Measurements from ENCODE around the gene POPDC3. TPM values are rescaled to one million over a fixed set of nuclear protein-coding genes. Genes with fewer than 3 reads are reported as not detected.

POPDC3 gene
- total RNA-seq, 1 experiment from 2014 or later = 0.62 TPM

- ChIA-PET POLR2A (ENCODE audit: low non-redundant PET) (no interaction called here), CTCF (no interaction called here)
- no peaks in the 10 kb centered on the region for H3K9me3 ChIP-seq (ENCODE audit: low read depth, low read length, poor library complexity, severe bottlenecking)
- H3K4me3 ChIP-seq (ENCODE audit: low read depth, low read length, poor library complexity, severe bottlenecking) = no peak overlapping the region
- intact Hi-C loops (cut with micrococcal nuclease; ENCODE audit: unreplicated experiment) = no loop called here
- DNase-seq (ENCODE audit: low spot score) = no peak
- no peaks in the 10 kb centered on the region for H3K4me1 ChIP-seq (ENCODE audit: insufficient read depth, low read length, poor library complexity, severe bottlenecking)
- BruUV-seq (replicated peaks) = no TSS peak
- TF ChIP-seq, protein P1, sequence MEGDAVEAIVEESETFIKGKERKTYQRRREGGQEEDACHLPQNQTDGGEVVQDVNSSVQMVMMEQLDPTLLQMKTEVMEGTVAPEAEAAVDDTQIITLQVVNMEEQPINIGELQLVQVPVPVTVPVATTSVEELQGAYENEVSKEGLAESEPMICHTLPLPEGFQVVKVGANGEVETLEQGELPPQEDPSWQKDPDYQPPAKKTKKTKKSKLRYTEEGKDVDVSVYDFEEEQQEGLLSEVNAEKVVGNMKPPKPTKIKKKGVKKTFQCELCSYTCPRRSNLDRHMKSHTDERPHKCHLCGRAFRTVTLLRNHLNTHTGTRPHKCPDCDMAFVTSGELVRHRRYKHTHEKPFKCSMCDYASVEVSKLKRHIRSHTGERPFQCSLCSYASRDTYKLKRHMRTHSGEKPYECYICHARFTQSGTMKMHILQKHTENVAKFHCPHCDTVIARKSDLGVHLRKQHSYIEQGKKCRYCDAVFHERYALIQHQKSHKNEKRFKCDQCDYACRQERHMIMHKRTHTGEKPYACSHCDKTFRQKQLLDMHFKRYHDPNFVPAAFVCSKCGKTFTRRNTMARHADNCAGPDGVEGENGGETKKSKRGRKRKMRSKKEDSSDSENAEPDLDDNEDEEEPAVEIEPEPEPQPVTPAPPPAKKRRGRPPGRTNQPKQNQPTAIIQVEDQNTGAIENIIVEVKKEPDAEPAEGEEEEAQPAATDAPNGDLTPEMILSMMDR (conservative IDR thresholded peaks at IDR 0.05; ENCODE audit: low read depth, low read length) = no peak
- no peak overlapping the region for H3K27ac ChIP-seq (ENCODE audit: low read depth, low read length, poor library complexity, severe bottlenecking)
- H3K36me3 ChIP-seq (ENCODE audit: insufficient read depth, low read length, poor library complexity, severe bottlenecking) = no peaks in the 10 kb centered on the region
- no peaks in the 10 kb centered on the region for H3K27me3 ChIP-seq (replicated peaks; ENCODE audit: insufficient read depth, low read depth, low read length, poor library complexity)
These were observed 19.9 kb upstream of the POPDC3 start for GRCh38 chr6:105199711-105200110.

DNA sequence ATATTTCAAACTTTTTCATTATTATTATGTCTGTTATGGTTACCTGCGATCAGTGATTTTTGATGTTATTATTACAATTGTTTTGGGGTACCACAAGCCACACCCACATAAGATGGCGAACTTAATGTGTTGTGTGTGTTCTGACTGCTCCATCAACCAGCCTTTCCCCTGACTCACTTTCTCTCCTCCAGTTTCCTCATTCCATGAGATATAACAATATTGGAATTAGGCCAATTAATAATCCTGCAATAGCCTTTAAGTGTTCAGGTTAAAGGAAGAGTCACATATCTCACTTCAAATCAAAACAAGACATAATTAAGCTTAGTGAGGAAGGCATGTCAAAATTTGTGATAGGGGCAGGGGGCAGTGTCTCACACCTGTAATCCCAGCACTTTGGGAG lies 16.3 kb upstream of the POPDC3 start:
- H3K4me3 ChIP-seq (ENCODE audit: low read depth, low read length, poor library complexity, severe bottlenecking) = no peak overlapping the region
- no peak overlapping the region for H3K27ac ChIP-seq (ENCODE audit: low read depth, low read length, poor library complexity, severe bottlenecking)
- DNase-seq (ENCODE audit: low spot score) = no peak
- no peaks in the 10 kb centered on the region for H3K9me3 ChIP-seq (ENCODE audit: low read depth, low read length, poor library complexity, severe bottlenecking)
- intact Hi-C loops (cut with micrococcal nuclease; ENCODE audit: unreplicated experiment) = no loop called here
- no TSS peak for BruUV-seq (replicated peaks)
- POLR2A ChIA-PET (ENCODE audit: low non-redundant PET) = no interaction called here
- TF ChIP-seq EZH2 (IDR thresholded peaks at IDR 0.05; ENCODE audit: borderline replicate concordance, low read depth, low read length, poor library complexity, severe bottlenecking) = no peak
- TF ChIP-seq, protein P1 (conservative IDR thresholded peaks at IDR 0.05; ENCODE audit: low read depth, low read length) = no peak
- H3K36me3 ChIP-seq (ENCODE audit: insufficient read depth, low read length, poor library complexity, severe bottlenecking) = no peaks in the 10 kb centered on the region
- no peaks in the 10 kb centered on the region for H3K4me1 ChIP-seq (ENCODE audit: insufficient read depth, low read length, poor library complexity, severe bottlenecking)
- CTCF ChIA-PET = no interaction called here
- H3K27me3 ChIP-seq (replicated peaks; ENCODE audit: insufficient read depth, low read depth, low read length, poor library complexity) = no peaks in the 10 kb centered on the region

GRCh38 chr6:105194591-105194990 lies 14.8 kb upstream of the POPDC3 start:
- H3K4me3 ChIP-seq (ENCODE audit: low read depth, low read length, poor library complexity, severe bottlenecking) = no peak overlapping the region
- ChIA-PET POLR2A (ENCODE audit: low non-redundant PET) (no interaction called here), CTCF (no interaction called here)
- intact Hi-C loops (cut with micrococcal nuclease; ENCODE audit: unreplicated experiment) = no loop called here
- no peaks in the 10 kb centered on the region for H3K4me1 ChIP-seq (ENCODE audit: insufficient read depth, low read length, poor library complexity, severe bottlenecking)
- H3K27ac ChIP-seq (ENCODE audit: low read depth, low read length, poor library complexity, severe bottlenecking) = no peak overlapping the region
- no peak for DNase-seq (ENCODE audit: low spot score)
- H3K27me3 ChIP-seq (replicated peaks; ENCODE audit: insufficient read depth, low read depth, low read length, poor library complexity) = no peaks in the 10 kb centered on the region
- no peaks in the 10 kb centered on the region for H3K36me3 ChIP-seq (ENCODE audit: insufficient read depth, low read length, poor library complexity, severe bottlenecking)
- no peaks in the 10 kb centered on the region for H3K9me3 ChIP-seq (ENCODE audit: low read depth, low read length, poor library complexity, severe bottlenecking)
- BruUV-seq (replicated peaks) = no TSS peak
- TF ChIP-seq, protein P1 (conservative IDR thresholded peaks at IDR 0.05; ENCODE audit: low read depth, low read length) = no peak
- TF ChIP-seq EZH2 (IDR thresholded peaks at IDR 0.05; ENCODE audit: borderline replicate concordance, low read depth, low read length, poor library complexity, severe bottlenecking) = no peak
